ENCODE results near the gene FAS. TPM values are rescaled to one million over a fixed set of nuclear protein-coding genes. Genes with fewer than 3 reads are reported as not detected.

Gene FAS
- total RNA-seq, 1 experiment from 2014 or later, result 9.3 TPM

- H3K4me2 ChIP-seq (ENCODE audit: low read length), result no peak overlapping the region
- POLR2A ChIA-PET, result no interaction called here
Measured at GRCh38 chr10:88944813-88945212, 45.8 kb upstream of the FAS start.

More at GRCh38 chr10:88944813-88945212, 45.8 kb upstream of the FAS start:
- H4K20me1 ChIP-seq (ENCODE audit: insufficient read depth), result no peaks in the 10 kb centered on the region
- no peak overlapping the region for H3K9ac ChIP-seq (ENCODE audit: low read length)
- no peak for DNase-seq (ENCODE audit: low read depth, low spot score)
- H3K36me3 ChIP-seq (ENCODE audit: control insufficient read depth in 1 of 2, insufficient read depth in 2 of 2, low read length in 2 of 2), result no peaks in the 10 kb centered on the region
- BruUV-seq (replicated peaks), result no TSS peak
- CTCF ChIA-PET, result interaction anchor here (0.8 to 1.0 kb wide), 2 partner anchors 10 to 42 kb away, joined by 3 to 4 read pairs; no protein-coding TSS in a partner anchor
- H3K4me1 ChIP-seq (ENCODE audit: control insufficient read depth in 1 of 2, insufficient read depth in 2 of 2, low read length in 2 of 2), result no peaks in the 10 kb centered on the region
- H3K27ac ChIP-seq (ENCODE audit: low read depth, low read length), result no peak overlapping the region
- RAD21 ChIA-PET (ENCODE audit: low non-redundant PET in 1 of 2, low total read pairs in 2 of 2, uncharacterized antibody in 2 of 2, unreplicated experiment in 2 of 2), result no interaction called here
- intact Hi-C loops (cut with micrococcal nuclease), result no loop called here
- H2AFZ ChIP-seq (ENCODE audit: low read depth, low read length, poor library complexity, severe bottlenecking), result no peak overlapping the region
- H3K9me2 ChIP-seq (ENCODE audit: insufficient read depth), result no peaks in the 10 kb centered on the region
- ATAC-seq, result no peak
- H3K79me2 ChIP-seq (ENCODE audit: insufficient read depth, low read length), result no peaks in the 10 kb centered on the region
- TF ChIP-seq CEBPB (IDR thresholded peaks at IDR 0.05; ENCODE audit: low read depth) (no peak), ZBTB33 (IDR thresholded peaks at IDR 0.05; ENCODE audit: extremely low read depth, insufficient replicate concordance, low read length) (no peak), YY1 (IDR thresholded peaks at IDR 0.05; ENCODE audit: extremely low read depth, insufficient replicate concordance, low read depth, low read length) (no peak), CTCF (IDR thresholded peaks at IDR 0.05 in 2 of 3, conservative IDR thresholded peaks at IDR 0.05 in 1 of 3; ENCODE audit: borderline replicate concordance in 1 of 3, insufficient read depth in 1 of 3, low read depth in 2 of 3, low read length in 2 of 3) (no peak), ZNF274 (IDR thresholded peaks at IDR 0.05; ENCODE audit: low read depth, low read length) (no peak), SRF (IDR thresholded peaks at IDR 0.05; ENCODE audit: low read depth) (no peak), EZH2phosphoT487 (IDR thresholded peaks at IDR 0.05; ENCODE audit: borderline replicate concordance) (no peak), POLR2A (IDR thresholded peaks at IDR 0.05; ENCODE audit: borderline replicate concordance, extremely low read depth, insufficient read depth, insufficient read length) (no peak), FOSL1 (IDR thresholded peaks at IDR 0.05; ENCODE audit: low read depth) (no peak), SIN3A (IDR thresholded peaks at IDR 0.05; ENCODE audit: low read depth) (no peak), ELF1 (IDR thresholded peaks at IDR 0.05; ENCODE audit: borderline replicate concordance, low read depth) (no peak), ATF3 (IDR thresholded peaks at IDR 0.05) (no peak), EZH2 (IDR thresholded peaks at IDR 0.05) (no peak), POLR2AphosphoS5 (IDR thresholded peaks at IDR 0.05; ENCODE audit: low read depth, low read length) (no peak), ZFX (IDR thresholded peaks at IDR 0.05) (no peak), EGR1 (IDR thresholded peaks at IDR 0.05; ENCODE audit: low read depth) (no peak), CBX3 (IDR thresholded peaks at IDR 0.05; ENCODE audit: low read depth) (no peak)
- no peaks in the 10 kb centered on the region for H3K27me3 ChIP-seq (ENCODE audit: insufficient read depth, low read length)
- H3K9me3 ChIP-seq (ENCODE audit: control insufficient read depth in 1 of 2, insufficient read depth in 1 of 2, low read depth in 1 of 2, low read length in 2 of 2), result no peaks in the 10 kb centered on the region
- H3K4me3 ChIP-seq (replicated peaks in 1 of 2; ENCODE audit: low read depth in 1 of 2, low read length in 2 of 2), result no peak overlapping the region

All from HCT116 (cell line).